GM20000 (cell line): ENCODE measurements around the gene MTHFR.

Source experiments
- DNase-seq: peaks from one replicate; pipeline ENCODE4 v3.0.0; 2012; ENCODE audit warnings: low spot score
- TF ChIP-seq, protein P1 (sequence below): IDR thresholded peaks from 2 replicates; pipeline ENCODE4 v1.5.1; 2012; ENCODE audit warnings: mild to moderate bottlenecking, control low read depth; ENCODE audit errors: extremely low read depth, missing control alignments

MTHFR gene

DNA sequence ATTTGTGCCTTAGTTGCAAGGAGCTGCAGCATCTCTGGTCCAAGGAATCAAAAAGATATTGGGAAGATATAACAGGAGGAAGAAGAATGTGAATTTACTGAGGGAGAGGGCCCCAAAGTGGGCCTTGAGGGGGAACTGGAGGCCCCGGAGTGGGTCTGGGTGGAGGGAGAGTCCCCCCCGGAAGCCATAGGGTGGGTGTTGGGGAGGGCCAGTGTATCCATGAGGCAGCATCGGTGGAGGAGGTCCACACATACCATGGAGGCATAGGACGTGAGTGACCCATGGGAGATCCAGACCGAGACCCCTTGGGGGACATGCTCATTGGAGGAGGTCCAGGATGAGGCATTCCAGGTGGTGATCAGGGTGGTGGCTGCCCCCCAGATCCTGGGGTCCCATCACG, 44.5 kb downstream of the MTHFR start:
- DNase-seq: no peak
- TF ChIP-seq, protein P1, sequence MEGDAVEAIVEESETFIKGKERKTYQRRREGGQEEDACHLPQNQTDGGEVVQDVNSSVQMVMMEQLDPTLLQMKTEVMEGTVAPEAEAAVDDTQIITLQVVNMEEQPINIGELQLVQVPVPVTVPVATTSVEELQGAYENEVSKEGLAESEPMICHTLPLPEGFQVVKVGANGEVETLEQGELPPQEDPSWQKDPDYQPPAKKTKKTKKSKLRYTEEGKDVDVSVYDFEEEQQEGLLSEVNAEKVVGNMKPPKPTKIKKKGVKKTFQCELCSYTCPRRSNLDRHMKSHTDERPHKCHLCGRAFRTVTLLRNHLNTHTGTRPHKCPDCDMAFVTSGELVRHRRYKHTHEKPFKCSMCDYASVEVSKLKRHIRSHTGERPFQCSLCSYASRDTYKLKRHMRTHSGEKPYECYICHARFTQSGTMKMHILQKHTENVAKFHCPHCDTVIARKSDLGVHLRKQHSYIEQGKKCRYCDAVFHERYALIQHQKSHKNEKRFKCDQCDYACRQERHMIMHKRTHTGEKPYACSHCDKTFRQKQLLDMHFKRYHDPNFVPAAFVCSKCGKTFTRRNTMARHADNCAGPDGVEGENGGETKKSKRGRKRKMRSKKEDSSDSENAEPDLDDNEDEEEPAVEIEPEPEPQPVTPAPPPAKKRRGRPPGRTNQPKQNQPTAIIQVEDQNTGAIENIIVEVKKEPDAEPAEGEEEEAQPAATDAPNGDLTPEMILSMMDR: no peak

DNA sequence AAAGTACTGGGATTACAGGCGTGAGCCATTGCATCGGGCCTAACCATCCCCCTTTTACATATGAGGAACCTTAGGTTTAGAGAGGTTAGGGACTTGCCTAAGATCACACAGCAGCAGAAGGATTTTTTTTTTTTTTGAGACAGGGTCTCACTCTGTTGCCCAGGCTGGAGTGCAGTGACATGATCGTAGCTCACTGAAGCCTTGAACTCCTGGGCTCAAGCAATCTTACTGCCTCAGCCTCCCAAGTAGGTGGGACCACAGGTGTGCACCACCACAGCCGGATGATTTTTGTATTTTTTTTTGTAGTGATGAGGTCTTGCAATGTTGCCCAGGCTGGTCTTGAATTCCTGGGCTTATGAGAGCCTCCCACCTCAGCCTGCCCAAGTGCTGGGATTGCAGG, 46.0 kb downstream of the MTHFR start:
- DNase-seq: no peak
- TF ChIP-seq, protein P1: no peak

DNA sequence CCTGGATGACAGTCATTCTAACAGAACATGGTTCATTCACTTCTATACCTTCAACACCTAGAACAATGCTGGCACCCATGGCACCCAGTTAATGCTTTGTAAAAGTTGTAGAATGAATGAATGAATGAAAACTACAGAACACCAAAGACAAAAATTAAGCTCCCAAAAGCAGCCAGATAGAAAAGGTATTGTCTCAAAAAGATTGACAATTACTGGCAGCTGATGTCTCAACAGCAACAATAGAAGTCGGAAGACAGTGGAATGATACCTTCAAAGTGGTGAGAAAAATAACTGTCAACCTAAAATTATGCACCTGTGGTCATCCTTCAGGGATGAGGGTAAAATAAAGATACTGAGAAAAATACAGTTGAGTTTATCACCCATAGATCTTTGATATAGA, 48.7 kb downstream of the MTHFR start:
- TF ChIP-seq, protein P1: no peak
- DNase-seq: no peak

DNA sequence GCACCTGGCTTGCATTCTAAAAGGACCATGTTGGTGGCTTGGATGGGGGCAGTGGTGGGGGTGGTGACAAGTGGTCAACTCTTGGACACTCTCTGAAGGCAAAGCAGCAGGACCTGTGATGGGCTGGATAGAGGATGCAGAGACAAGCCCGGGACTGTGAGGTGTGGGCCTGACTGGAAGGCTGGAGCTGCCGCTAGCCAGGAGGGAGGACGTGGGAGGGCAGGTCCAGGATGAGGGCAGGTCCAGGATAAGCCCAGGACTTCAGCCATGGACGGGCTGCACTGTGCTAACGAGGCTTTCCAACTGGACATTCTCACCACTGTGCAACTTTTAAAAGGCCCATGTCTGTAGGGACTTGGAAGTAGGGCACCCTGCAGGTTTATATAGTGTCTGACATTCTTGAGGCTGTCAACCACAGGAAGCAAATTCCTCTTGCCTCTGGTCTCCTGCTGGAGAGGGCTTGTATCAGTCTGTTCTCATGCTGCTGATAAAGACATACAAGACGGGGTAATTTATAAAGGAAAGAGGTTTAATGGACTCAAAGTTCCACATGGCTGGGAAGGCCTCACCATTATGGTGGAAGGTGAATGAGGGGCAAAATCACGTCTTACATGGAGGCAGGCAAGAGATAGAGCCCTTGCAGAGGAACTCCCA, 52.1 kb downstream of the MTHFR start:
- TF ChIP-seq, protein P1: no peak
- DNase-seq: no peak

DNA sequence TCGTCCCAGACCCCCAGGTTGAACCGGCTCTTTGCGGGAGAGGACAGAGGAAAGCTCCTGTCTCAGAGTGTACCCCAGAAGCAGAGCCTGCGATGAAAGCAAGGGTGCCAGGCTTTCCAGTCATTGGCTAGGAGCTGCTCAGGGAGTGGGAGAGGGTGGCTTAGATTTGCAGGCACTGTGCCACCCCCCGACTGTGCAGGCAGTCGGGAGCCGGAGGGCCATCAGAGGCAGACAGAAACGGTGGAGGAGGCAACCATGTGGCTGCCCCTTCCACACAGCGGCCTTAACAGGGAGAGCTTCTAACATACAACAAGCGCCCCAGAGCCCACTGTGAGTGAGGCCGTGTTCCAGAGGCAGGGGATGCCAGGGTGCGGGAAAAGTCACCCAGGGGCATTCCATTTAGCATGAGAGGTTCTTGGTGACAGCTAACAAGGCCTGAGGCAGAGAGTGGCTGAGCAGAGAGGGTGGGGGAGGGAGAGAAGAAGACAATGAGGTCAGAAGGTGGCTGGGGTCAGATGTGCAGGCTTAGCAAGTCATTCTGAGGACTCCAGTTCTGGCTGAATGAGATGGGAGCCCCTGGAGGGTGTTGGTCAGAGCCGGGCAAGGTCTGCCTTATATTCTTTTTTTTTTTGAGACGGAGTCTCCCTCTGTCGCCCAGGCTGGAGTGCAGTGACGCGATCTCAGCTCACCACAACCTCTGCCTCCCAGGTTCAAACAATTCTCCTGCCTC, 53.2 kb downstream of the MTHFR start:
- TF ChIP-seq, protein P1: no peak
- no peak for DNase-seq

DNA sequence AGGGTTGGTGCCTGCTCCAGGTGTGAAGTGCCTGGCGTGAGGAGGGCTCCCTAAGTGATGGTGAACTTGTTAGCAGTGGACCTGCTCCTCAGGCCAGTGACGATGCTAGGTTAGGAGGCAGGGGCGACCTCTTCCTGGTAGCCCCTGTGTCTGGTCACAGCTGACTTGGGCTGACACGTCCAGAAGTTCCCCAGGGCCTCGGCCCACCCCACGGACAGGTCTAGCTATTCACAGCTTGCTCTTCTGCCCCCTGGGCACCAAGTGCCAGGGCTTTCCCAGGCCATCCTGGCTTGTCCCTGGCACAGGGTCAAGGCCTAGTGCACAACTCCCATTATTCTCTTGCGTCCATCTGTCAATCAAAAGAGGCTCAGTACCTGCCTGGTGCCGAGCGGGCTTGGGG, 54.7 kb downstream of the MTHFR start:
- TF ChIP-seq, protein P1: no peak

DNA sequence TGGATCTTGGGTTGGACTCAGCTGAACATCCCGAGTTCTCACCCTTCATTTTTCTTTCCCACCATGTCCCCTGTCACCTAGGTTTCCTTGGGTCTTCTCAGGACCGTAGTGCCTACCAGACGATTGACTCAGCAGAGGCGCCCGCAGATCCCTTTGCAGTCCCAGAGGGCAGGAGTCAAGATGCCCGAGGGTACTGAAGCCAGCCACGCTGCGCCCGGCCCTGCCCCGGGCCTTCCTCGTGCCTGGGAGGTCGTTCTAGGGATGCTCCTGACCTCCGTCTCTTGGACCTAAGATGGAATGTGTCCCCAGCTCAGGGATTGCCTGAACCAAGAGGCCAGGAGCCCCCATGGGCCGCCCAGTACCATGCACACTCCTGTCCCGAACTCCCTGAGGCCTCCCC, 55.8 kb downstream of the MTHFR start:
- TF ChIP-seq, protein P1: no peak
- no peak for DNase-seq

More for the DNA sequence above, 54.7 kb downstream of the MTHFR start:
- DNase-seq: no peak
